SHP77 treated with DMSO at 0.1 percent for 48 hours (cell line): ENCODE results near the gene PPP6R3.
"Not testable (repeated sequence)": the region's sequence is repeated elsewhere in the genome, so short reads cannot be mapped to it uniquely, and the experiment has no call there.

ENCODE experiments used
- DNase-seq: peaks from one replicate; lab custom pipeline; 2025; lab: John Stamatoyannopoulos, UW

Gene PPP6R3

GRCh38 chr11:68601147-68601546, 140.6 kb downstream of the PPP6R3 start:
- DNase-seq = no peak

- no peak for DNase-seq
Observed at GRCh38 chr11:68609761-68610160, 149.2 kb downstream of the PPP6R3 start.

GRCh38 chr11:68610452-68611116, 150.0 kb downstream of the PPP6R3 start:
- DNase-seq = no peak

DNA sequence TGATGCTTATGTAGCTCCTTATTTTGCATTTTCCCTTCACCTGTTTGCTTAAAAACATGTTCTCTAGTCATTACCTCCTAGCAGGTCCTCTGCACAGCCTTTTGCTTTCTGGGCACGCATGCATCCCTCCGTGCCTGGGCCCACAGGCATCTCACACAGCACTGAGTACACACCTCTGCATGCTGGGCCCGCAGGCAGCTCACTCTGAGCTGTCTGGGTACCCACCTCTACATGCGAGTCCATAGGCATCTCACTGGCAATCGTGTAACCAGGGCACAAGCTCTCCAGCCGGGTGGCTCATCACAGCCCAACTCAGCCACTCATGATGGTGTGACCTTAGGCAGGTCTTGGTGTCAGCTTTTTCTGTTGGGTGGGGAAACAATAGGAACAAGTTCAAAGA, 155.1 kb downstream of the PPP6R3 start:
- no peak for DNase-seq

DNA sequence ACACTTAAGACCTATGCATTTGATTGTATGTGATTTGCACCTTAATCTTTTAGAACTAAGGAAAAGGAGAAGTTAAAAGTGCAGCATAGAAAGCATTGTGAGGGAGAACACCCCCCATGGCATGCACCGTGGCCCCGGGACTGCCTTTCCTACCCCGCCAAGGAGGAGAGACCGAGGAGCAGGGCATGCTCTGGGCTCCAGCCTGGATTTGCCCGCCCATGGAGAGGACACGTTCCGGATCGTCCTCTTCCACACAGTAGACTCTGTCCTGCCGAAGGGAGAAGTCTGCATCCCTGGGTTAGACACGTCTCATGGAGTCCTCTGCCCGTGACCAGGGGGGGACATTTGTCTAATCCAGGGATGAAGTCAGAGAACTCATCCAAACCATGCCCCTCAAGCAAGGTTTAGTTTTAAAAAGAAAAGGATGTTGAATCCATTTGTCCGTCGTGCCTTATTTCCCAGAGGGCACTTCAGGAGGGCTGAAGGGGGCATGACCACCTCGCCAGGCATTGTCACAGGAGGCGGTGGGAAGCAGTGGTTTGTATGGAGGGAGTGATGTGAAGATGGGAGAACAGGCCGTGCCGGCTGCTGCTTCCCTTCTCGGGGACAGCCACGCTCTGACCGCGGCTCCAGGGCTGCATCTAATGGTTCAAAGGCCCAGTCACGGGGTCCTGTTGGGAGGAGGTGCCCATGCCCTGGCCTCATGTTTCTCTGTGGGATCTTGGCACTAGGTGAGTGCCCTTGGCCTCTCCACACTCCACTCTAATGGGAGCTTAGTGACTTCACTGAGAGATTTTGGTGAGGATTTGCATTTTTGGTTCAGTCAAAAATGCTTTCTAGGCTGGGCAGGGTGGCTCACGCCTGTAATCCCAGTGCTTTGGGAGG, 157.6 kb downstream of the PPP6R3 start:
- DNase-seq = no peak

- DNase-seq = no peak
Observed at GRCh38 chr11:68621826-68622225, 161.3 kb downstream of the PPP6R3 start.

DNA sequence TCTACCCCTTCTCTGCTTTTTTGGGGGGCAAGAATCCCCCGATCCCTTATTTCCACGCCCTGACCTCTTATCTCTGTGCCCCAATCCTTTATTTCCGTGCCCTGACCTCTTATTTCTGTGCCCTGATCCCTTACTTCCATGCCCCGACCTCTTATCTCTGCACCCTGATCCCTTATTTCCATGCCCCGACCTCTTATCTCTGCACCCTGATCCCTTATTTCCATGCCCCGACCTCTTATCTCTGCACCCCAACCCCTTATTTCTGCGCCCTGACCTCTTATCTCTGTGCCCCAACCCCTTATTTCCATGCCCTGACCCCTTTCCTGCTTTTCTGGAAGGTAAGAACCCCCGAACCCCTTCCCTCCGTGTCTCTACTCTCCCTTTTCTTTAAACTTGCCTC, 163.2 kb downstream of the PPP6R3 start:
- DNase-seq = not testable (repeated sequence)

- DNase-seq = not testable (repeated sequence)
Observed at GRCh38 chr11:68625069-68625468, 164.5 kb downstream of the PPP6R3 start.

GRCh38 chr11:68626236-68626635, 165.7 kb downstream of the PPP6R3 start:
- not testable (repeated sequence) for DNase-seq

DNA sequence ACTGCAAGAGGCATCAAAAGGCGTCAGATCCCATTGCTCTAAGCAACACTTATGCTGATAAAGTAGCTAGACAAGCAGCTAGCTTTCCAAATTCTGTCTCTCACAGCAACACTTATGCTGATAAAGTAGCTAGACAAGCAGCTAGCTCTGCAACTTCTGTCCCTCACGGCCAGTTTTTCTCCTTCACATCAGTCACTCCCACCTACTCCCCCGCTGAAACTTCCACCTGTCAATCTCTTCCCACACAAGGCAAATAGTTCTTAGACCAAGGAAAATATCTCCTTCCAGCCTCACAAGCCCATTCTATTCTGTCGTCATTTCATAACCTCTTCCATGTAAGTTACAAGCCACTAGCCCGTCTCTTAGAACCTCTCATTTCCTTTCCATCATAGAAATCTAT, 168.3 kb downstream of the PPP6R3 start:
- not testable (repeated sequence) for DNase-seq

- not testable (repeated sequence) for DNase-seq
Observed at GRCh38 chr11:68632375-68632774, 171.8 kb downstream of the PPP6R3 start.

DNA sequence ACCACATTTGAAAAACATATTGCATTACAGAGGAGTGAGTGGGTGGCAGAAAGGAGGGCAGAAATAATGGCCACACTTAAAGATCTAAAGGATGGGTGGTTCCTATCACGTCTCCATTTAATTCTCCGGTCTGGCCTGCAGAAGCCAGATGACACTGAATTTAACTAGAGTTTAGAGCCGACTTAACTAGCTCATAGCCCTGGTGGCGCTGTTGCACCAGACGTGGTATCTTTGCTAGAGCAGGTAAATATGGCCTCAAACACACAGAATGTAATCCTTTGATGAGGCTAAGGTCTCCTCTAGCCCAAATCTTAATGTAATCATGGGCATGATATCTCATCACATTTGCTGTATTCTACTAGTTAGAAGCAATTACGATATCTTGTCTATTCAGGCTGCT, 172.2 kb downstream of the PPP6R3 start:
- DNase-seq = peak; percentile 68

DNA sequence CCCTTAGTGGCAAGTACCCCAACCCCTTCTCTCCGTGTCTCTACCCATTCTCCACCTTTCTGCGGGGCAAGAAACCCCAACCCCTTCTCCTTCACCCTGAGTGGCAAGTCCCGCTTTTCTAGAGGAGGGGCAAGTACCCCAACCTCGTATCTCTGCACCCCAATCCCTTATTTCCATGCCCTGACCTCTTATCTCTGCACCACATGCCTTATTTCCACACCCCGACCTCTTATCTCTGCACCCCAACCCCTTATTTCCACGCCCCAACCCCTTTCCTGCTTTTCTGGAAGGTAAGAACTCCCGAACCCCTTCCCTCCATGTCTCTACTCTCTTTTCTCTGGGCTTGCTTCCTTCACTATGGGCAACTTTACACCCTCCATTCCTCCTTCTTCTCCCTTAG, 174.1 kb downstream of the PPP6R3 start:
- DNase-seq = not testable (repeated sequence)

- DNase-seq = not testable (repeated sequence)
Observed at GRCh38 chr11:68635172-68635571, 174.6 kb downstream of the PPP6R3 start.

GRCh38 chr11:68635883-68636282, 175.3 kb downstream of the PPP6R3 start:
- DNase-seq = not testable (repeated sequence)

GRCh38 chr11:68639322-68639721, 178.8 kb downstream of the PPP6R3 start:
- DNase-seq = not testable (repeated sequence)

DNA sequence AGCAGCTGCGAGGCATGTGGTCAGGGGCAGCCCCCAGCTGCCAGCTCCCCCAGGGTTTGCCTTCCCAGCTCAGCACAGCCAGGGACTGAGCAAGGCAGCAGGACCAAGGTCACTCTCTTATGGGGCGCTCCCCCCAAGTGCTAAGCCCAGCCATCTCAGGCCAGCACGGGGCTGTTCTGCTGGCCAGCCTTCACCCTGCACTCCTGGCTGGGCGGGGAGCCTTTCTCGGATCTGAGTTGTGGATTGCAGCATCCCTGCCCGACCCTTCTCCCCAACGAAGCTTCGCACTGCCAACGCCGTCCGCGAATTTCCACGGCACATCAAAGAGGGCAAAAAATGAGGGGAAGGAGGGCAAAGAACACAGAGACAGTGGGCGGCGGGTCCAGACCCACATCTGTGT, 181.3 kb downstream of the PPP6R3 start:
- no peak for DNase-seq

DNA sequence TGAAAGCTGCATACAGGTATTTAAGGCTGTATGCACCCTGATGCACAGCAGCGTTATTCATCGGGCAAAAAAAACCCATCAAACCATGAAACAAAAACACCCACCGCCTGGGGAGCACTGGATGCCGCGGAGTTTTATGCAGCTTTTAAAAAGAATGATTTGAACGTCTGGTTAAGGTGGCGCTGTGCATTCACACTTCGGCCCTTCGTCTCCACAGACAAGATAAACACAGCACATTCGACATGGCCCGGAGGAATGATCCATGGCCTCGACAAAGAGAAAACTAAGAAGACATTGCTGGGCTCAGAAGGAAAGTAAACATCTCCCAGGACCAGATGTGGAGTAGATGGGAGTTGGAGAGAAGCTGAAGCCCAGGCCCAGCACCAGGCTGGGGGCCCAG, 183.0 kb downstream of the PPP6R3 start:
- DNase-seq = no peak

DNA sequence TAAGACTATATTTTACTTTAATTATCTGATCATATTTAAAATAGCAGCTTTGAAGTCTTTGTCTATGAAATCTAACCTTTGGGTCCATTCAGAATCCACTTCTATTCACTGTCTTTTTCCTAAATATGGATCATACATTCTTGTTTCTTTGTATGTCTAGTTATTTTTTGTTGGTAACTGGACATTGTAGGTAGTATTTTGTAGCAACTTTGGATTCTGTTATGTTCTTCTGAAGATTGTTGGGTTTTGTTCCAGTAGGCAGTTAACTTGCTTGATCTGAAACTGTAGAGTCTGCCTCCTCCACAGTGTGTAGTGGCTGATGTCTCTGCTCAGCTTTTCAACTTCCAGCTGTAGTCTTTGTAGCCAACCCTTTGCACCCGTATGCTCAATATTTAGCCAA, 186.3 kb downstream of the PPP6R3 start:
- no peak for DNase-seq

DNA sequence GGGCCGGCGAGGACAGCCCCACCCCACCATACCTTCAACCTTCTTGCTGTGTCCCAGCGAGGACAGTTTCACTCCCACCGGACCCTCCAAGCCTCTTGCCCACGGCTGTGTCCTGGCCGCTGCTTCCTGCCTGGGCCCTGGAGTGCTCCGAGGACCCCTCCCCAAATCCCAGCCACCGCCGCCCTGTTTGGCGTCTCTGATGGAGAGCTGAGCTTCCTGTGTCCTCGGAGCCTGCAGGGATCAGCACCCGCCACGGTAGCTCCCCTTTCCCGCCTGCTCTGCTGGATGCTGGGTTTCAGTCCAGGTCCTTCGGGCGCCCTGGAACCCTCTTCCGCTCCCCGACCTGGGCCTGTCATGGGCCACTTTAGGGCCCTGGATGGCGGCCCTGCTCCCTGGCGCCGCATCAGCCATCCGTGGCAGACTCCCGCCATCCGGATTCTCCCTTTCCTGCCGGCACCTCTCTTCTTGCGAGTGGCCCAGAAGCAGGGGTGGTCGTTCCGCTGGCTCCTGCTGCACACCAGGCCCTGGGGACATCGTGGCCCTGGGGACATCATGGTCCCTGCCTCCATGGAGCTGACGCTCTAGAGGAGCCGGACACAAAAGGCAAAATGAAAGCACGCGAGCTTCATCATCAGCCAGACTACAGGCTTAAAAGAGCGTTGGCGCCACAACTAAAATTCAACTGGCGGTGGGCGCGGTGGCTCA, 189.5 kb downstream of the PPP6R3 start:
- no peak for DNase-seq

DNA sequence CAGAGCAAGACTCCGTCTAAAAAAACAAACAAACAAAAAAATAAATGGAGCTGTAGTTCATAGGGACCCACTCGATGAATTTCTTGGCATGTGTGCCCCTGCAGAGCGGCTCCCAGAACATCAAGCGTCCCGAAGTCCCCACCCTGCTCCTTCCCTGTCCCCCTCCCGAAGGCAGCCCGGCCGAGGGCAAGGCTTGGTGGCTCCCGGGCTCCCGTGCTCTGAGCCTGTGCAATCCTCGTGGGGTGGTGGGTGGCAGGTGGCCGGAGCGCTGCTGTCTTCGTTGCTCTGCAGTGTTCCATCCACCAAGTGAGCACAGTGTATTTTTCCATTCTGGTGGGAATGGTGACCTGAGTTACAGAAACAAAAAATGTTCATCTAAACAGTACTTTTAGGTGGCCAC, 190.2 kb downstream of the PPP6R3 start:
- no peak for DNase-seq

GRCh38 chr11:68651208-68651984, 190.8 kb downstream of the PPP6R3 start:
- no peak for DNase-seq
